ENCODE results near the gene DTX2. TPM values are rescaled to one million over a fixed set of nuclear protein-coding genes. Genes with fewer than 3 reads are reported as not detected.

The DTX2 gene
- total and polyA plus RNA-seq, 8 donors, result 20.0 to 252 (median 41.9) TPM

Small RNA genes within 50 kb of the gene (small RNA-seq; reads per million reads assigned to genes)
- 0 reads per million in 4 donors for gene RF00019

Other genes with a start within 250 kb of the DTX2 start
- 1,000 to 10,000 TPM in 1 of 5 donors, 100 to 1,000 TPM in 3, 10 to 100 TPM in 1; 21.8 to 2,022 (median 373) TPM for gene HSPB1, start 159.0 kb upstream of the DTX2 start, total RNA-seq
- 1,000 to 10,000 TPM in 1 of 3 donors, 100 to 1,000 TPM in 2; 320 to 2,297 (median 486) TPM for gene HSPB1, start 159.0 kb upstream of the DTX2 start, polyA plus RNA-seq
- 10 to 100 TPM; 28.6 to 64.6 (median 56.2) TPM for gene YWHAG, start 102.7 kb upstream of the DTX2 start, total RNA-seq
- gene YWHAG, start 102.7 kb upstream of the DTX2 start, polyA plus RNA-seq, result 10 to 100 TPM; 26.7 to 42.5 (median 41.2) TPM
- gene SSC4D, start 52.0 kb upstream of the DTX2 start, total RNA-seq, result under 1 TPM in 1 of 5 donors, not detected in 4; 0.37 TPM
- gene SSC4D, start 52.0 kb upstream of the DTX2 start, polyA plus RNA-seq, result under 1 TPM in 1 of 3 donors, not detected in 2; 0.80 TPM
- gene ZP3, start 36.8 kb upstream of the DTX2 start, total RNA-seq, result 1 to 10 TPM in 1 of 5 donors, not detected in 4; 1.4 TPM
- 1 to 10 TPM in 2 of 3 donors, under 1 TPM in 1; 0.46 to 7.1 (median 1.3) TPM for gene ZP3, start 36.8 kb upstream of the DTX2 start, polyA plus RNA-seq
- gene UPK3B, start 48.8 kb downstream of the DTX2 start, total RNA-seq, result 10 to 100 TPM in 2 of 5 donors, 1 to 10 TPM in 1, under 1 TPM in 1, not detected in 1; 0.45 to 12.2 (median 6.2) TPM
- 1 to 10 TPM in 2 of 3 donors, not detected in 1; 4.0 to 6.6 TPM for gene UPK3B, start 48.8 kb downstream of the DTX2 start, polyA plus RNA-seq
- gene SPDYE16, start 81.6 kb downstream of the DTX2 start, total RNA-seq, result not detected
- gene SPDYE16, start 81.6 kb downstream of the DTX2 start, polyA plus RNA-seq, result under 1 TPM in 1 of 3 donors, not detected in 2; 0.03 TPM
- gene POMZP3, start 165.6 kb downstream of the DTX2 start, total RNA-seq, result 10 to 100 TPM in 2 of 5 donors, 1 to 10 TPM in 1, not detected in 2; 1.1 to 18.1 (median 11.9) TPM
- gene POMZP3, start 165.6 kb downstream of the DTX2 start, polyA plus RNA-seq, result 10 to 100 TPM in 2 of 3 donors, 1 to 10 TPM in 1; 5.0 to 16.1 (median 15.6) TPM

Measured in stomach (tissue), 8 donors.